CD4-positive, alpha-beta T cell treated with Interleukin-2 at 100 ng/mL for 4 hours (primary cell): ENCODE measurements around the gene ZBTB7C.
"Not testable (repeated sequence)": the region's sequence is repeated elsewhere in the genome, so short reads cannot be mapped to it uniquely, and the experiment has no call there.

Experiments used
- DNase-seq: peaks from one replicate; pipeline ENCODE4 v3.0.0-alpha.2; 2020; ENCODE audit warnings: low spot score

The ZBTB7C gene

DNA sequence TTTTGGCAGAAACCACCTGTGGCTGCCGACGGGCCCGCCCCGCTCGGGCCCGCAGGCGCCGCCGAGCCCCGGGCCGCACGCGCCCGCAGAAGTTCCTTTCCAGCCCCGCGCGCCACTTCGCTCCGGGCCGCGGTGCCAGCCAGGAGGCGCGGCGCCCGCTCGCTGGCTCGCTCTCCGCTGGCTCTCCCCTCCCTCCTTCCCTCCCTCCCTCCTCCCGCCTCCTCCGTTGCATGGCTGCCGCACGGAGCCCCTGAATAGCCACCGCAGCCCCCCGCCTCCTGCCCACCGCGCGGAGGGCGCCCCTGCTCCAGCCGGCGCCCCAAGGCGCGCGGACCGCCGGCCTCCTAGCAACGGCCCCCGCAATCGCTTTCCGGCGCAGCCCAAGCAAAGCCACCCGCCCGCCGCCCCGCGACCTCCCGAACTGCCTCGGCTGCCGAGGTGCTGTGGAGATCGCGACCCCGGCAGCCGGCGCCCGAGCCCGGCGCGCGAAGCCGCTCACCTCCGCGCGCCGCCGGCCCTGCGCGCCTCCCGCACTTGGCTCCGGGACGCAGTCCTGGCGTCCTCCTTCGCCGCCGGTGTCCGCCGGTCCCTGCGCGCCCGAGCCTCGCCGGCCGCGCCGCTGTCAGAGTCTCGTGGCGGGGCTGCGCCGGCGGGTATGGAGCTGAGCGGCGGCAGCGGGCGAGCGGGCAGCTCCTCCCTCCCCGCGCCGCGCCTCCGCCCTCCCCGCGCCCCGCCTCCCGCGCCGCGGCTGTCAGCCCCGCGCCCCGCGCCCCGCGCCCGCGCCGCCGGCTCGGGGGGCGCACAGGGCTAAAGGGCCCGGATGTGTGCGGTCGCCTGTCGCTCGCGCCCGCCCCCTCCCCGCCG, at the start of gene ZBTB7C:
TSS of gene ZBTB7C (minus strand) at position 657 of the 864 bp plus-strand sequence.
- no peak for DNase-seq

DNA sequence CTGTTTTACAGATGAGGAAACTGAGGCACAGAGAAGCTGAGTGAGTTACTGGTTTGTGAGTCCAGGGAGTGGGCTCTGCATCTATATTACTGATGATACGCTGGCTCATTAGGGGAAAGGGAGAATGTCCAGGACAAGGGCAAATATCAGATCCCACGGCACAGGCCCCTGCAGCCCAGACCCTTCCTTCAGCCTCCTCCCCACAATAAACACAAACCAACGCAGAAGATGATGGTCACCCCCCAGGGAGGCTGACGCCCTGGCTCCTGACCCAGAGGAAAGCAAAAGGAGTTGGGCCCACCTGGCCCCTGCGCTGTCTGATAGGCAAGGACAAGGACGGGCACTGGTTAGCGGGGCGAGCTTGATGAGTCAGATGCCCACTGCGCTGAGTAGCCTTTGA, 47.7 kb upstream of the ZBTB7C start:
- no peak for DNase-seq

DNA sequence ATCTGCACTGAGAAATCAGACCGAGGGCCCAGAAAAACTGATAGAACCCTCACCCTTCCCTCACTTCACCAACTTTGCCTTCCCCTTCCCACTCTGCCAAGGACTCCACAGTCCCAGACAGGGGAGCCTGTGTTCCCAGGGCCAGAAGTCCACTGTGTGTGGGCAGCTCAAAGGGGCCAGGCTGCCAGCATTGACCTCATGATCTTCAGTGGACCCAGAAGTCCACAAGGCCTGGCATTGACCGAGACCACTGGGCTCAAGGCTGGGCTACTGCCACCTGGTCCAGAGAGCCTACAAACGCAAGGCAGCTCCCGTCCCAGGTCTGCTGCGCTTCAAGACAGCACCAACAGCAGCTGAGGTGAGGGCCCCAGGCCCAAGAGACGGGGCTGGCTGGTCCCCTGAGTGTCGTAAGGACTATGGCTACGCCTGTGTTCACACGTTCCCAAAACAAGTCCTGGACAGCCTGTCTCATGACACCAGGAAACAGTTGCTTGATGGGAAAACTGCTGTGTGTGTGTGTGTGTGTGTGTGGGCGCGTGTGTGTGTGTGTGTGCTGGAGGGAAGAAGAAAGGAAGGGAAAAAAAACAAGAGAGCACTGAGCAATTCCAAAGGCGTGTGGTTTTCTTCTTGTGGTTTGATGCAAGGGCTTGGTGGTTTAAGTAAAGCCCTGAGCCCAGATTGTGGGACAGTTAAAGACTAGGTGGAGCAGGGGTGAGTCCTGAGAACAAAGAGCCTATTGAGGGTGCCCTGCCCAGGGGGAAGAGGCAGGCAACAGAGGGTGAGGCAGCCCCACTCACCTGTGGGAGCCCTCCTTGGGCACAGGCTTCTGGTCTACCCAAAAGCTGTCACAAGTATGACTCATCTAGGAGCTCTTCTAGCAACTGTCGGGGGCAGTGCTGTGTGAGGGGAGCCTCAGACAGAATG, 46.6 kb upstream of the ZBTB7C start:
- DNase-seq = peak; percentile 62

DNA sequence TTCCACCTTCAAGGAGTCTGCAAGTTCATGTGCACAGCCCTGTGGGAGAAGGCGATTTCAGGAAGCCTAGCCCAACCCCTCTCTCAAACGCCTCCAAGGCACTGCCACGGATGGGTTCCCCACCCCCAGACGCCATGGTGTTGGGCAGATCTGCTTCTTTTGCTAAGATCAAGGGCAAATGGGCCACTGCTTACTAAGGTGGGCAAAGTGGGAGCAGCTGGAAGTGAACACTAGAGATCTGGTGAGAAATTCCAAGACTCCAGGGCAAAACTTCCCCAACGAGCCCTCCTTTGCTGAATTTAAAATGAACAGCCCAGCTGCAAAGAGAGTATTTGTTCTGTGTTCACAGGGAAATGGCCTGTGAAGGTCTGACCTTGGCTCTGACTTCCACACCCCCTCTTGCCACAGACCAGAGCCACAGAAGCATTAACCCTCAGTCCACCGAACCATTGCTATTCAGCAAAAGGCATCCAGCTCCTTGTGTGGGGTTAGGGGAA, 45.1 kb upstream of the ZBTB7C start:
- DNase-seq = no peak

DNA sequence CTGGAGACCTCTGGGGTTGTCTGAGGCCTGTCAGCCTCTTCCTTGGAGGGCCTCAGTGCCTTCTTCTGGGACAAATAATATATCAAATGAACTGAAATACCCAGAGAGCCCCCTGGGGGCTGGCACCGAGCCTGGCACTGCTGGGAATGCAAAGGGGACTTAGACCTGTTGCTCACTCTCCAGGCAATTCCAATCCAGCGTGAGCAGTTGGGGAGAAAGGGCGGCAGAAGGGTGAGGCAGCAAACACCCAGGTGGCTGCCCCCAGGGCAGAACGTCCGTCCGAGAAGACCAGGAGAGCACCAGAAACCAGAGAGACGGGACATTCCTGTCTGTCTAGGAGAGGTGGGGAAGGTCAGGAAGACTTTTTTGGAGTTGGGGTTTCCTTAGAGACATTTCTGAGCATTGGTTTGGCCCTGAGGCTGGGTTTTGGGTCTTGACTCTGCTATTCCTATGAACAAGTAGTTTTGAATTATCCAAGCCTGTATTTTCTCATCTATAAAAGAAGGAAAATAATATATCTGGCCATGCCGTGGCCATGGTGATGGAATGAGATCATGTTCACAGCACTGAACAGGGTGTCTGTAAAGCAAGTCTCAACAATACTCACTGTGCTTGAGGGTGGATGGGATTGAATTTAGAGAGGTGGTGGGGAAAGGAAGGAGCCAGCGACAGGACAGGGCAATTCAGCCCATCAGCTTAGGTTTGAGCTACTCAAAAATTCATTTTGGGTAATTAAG, 44.3 kb upstream of the ZBTB7C start:
- DNase-seq = no peak

DNA sequence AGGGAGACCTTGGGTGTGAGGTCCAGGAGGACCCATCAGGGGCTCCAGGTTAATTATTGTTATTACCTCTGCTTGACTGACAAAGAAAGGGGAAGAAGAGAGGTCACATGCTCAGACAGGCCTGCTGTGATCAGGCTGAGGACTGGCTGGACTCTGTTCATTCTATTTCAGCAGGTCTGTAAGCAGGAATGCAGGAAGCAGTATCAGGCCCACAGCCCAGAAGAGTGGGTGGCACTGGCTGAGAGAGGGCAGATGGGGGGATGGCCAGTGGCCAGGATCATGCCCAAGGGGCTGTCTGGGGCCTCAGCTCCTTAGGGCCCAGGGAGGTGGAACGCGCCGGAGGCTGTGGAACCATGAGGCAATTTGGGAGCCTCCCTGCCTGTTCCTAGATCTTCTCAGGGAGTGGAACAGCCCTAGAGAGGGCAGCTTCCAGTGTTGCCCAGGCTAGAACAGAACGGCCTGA, 43.7 kb upstream of the ZBTB7C start:
- no peak for DNase-seq

DNA sequence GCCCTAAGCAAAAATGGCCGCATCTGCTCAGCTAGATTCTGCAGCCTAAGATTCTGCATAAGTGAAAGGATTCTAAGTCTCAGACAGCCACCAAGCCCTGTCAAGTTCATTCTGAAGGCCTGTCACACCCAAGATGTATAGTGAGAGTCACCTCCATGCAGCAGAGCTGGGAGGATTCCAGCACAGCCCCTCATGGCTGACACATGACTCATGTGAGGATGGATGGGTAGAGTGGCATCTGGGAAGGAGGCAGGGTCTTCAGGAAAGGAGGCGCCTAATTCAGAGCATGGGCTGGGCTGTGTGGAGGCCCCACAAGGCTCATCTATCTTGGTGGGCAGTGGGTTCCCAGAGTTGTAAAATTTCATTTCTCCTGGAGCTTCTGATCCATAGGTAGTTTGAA, 41.5 kb upstream of the ZBTB7C start:
- DNase-seq = no peak

DNA sequence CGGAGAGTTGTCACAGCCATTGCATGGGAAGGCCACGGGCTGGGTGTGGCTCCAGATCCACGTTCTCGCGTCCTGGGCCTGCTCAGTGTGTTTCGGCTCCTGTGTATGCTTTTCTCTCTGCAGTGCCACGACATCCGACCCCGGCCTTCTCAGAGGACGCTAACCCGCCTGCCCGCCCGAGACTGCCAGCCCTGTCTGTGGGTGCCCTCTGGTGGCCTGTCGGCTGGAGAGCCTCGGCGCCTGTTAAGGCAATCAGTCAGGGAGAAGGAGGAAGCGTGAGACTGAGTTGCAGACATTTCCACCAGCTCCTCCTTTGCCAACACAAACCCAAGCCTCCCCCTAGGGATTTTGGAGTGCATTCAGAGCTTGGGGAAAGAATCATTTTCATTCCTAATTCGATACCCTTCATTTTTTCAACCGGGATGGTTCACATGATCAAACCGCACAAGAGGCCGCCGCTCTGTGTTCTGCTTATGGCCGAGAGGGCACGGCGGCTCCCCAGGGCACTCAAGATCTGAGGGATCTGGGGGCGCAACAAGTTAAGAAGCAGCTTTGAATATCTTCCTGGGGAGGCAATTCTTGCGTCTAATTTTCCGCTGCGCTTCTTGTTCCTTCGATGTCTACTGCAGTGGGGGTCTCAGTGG, 37.5 kb upstream of the ZBTB7C start:
- peak; percentile 61 for DNase-seq

DNA sequence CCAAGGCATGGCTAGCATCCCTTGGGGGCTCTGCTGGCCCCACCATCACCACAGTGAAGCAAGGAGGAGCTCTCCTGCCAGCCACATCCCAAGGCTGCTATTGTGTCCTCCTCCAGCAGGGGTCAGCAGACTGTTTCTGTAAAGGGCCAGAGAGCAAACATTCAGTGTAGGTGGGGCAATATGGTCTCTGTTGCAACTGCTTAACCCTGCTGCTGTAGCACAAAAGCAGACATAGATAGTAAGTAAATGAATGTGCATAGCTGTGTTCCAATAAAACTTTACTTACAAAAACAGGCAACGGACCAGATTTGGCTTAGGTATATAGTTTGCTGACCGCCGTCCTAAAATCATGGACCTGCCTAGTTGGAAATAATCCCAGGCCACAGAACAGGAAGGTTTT, 36.4 kb upstream of the ZBTB7C start:
- DNase-seq = peak; percentile 74

DNA sequence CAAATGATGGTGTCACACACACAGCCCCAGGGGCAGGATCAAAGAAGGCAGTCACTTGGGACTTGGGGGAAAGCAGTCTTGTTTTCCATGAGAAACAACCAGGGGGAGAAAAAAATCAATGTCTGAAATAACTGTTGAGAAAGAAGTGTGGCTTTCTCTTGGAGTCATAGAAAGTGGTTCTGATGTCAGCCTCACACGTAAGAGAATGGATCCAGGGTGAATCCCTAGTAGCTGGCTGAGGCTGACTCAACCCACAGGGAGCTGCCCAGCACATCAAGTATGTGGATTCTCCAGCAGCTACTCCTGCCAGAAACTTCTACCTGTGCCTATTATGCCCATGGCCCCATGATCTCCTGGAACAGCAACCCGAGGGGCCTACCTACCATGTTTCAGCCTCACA, 33.6 kb upstream of the ZBTB7C start:
- no peak for DNase-seq

DNA sequence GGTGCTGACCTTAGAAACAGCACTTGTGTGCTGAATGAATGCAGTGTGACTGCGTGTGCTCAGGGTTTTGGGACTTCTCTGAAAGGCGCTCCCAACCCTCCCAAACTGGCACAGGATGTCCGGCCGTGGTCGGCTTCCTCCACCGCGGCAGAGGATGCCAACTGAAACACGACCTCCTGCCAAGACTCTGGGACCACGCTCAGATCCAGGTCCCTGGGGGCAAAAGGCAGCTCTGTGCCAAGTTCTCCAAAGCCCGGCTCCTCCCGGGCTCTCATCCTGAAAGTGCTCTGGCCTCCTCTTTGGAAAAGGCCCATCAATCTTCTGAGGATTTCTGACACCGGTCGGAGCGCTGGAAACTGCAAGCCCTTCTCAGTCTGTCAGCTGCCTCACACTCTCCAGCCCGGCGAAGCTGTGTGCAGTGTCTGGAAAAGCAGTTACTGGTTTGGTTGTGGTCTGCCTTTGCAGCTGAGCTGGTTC, 32.3 kb upstream of the ZBTB7C start:
- no peak for DNase-seq

DNA sequence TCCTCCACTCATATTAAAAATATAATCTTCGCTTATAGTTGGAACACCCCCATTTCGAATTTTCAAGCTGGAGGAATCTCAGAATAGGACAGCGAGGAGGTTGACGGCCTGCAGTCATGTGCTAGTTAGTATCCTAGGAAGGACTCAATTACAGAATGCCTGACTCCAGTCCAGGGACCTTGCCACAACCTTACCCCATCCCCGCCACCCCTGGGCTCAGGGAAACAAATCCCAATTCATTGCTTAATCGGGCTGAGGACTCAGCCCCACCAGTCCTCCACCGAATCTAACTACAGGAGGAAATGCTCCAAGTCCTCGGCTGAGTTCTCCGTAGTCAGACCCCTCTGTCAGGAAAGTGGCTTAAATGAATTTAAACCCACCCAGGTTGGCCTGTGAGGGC, 31.7 kb upstream of the ZBTB7C start:
- no peak for DNase-seq

DNA sequence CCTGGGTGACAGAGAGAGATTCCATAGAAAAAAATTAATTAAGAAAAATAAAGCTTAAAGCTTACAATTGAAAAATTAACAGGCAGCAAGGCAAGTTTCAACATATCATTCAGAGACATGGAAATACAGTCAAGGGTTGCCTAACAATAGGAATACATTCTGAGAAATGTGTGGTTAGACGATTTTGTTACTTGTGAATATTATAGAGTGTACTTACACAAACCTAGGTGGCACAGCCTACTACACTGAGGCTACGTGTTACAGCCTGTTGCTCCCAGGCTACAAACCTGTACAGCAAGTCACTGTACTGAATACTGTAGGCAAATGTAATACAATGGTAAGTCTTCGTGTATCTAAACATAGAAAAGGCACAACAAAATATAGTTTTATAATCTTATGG, 27.7 kb upstream of the ZBTB7C start:
- no peak for DNase-seq

DNA sequence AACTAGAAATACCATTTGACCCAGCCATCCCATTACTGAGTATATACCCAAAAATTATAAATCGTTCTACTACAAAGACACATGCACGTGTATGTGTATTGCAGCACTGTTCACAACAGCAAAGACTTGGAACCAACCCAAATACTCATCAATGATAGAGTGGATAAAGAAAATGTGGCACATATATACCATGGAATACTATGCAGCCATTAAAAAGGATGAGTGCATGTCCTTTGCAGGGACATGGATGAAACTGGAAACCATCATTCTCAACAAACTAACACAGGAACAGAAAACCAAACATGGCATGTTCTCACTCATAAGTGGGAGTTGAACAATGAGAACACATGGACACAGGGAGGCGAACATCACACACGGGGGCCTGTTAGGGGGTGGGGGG, 25.2 kb upstream of the ZBTB7C start:
- DNase-seq = not testable (repeated sequence)

DNA sequence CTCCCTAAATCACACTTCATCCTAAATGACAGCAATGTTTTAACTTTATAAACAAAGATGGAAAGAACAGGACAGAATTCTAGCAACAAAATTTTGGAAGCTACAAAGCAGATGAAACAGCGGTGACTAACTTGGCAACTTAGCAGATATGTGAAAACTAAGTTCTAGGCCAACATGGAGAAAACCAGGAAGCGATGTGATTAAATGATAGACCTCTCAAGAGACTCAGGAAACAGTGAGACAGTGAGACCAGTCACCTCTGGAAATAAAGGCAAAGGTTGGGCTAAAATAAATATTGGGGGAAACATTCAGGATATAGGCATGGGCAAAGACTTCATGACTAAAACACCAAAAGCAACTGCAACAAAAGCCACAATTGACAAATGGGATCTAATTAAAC, 24.4 kb upstream of the ZBTB7C start:
- no peak for DNase-seq

DNA sequence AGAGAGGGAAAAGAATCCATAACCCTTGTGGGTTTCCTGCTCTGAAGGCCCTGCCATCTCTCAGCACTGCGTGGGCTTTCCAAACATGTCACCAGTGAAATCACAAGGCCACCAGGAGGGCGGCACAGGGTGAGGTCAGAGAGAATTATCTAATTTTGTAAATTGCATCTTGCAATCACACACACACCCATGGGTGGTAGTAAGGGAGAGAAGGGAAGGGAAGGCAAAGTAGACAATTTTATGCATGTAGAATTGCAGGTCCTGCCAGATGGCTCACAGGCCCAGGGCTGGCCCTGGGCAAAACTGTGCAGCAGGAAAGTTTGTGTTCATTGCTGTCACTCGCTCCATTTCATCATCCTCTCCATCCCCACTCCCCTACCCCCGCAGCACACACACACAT, 21.0 kb upstream of the ZBTB7C start:
- DNase-seq = no peak

DNA sequence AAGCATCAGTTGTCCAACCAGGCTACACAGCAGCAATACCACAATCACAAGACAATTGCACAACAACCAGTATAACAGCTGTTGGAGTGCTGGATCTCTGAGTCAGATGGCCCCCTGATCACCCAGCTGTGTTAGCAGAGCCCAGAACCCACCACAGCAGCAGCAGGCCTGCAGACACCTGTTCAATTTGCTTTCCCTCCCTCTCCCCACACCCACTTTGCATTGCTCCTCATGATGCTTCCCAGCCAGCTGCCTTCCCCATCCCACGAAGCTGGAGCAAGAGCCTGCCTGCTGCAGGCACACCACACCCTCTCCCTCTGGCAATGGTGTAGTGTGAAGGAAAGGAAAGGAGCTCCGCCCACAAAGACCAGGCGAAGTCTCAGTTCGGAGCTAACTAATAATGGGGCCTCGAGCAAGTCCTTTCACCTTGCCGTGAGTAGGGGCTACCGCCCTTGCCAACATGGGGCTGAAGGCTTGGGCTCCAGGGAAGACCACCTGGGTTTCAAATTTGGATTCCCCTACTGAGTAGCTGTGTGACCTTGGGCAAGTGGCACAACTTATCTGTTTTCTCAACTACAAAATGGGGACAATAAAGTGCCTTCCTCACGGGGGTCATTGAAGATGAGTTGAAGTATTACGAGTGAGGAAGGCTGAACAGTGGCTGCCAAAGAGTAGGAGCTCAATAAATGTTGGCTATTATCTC, 19.4 kb upstream of the ZBTB7C start:
- no peak for DNase-seq

DNA sequence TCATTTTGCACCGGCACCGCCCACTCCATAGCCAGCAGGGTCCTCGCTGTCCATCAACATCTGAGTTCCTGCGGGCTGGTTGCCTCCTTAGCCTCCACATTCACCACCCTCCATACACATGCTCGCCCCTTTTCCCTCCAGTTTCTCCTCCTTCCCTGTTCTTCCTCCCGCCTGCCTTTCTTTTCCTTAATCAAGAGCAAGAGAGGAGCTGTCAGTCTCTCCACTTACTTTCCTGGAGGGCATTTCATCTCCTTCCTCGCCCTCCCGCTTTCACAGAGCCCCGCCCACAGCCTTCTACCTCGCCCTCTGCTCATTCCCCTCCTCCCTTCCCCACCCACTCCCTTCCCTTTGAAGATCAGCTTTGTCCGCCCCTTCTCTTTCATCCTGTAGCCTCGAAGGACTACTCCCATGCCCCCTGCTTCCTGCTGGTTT, 13.8 kb upstream of the ZBTB7C start:
- no peak for DNase-seq

DNA sequence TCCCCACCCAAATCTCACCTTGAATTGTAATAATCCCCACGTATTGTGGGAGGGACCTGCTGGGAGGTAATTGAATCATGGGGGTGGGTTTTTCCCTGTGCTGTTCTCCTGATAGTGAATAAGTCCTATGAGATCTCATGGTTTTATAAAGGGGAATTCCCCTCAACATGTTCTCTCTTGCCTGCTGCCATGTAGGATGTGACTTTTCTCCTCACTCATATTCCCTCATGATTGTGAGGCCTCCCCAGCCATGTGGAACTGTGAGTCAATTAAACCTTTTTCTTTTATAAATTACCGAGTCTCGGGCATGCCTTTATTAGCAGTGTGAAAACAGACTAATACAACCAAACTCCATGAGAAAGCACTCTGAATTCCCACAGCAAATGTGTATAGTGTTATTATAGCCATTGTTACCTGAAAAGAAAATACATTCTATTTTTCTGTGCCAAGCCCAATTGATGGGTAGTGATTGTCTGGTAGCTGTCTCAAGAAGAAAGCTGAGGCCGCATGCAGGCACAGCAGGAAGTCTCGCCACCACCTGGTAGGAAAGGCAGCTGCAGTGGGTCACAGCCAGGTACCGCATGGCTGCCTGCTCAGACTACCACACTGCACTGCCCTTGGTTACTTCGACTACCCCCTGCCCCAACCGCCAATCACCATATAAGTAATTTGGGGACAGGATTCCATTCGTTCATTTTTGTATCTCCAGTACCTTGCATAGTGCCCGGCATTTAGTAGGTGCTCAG, 10.3 kb upstream of the ZBTB7C start:
- no peak for DNase-seq
